Skeletal muscle satellite cell (primary cell): ENCODE measurements around the gene SDHAF4. TPM values are rescaled to one million over a fixed set of nuclear protein-coding genes. Genes with fewer than 3 reads are reported as not detected.

Source experiments
- H3K27me3 ChIP-seq: 2 replicates; pipeline ENCODE4 v1.7.0; 2013; ENCODE audit warnings: low read length; ENCODE audit not compliant: control insufficient read depth, insufficient read depth
- H3K36me3 ChIP-seq: 2 replicates; pipeline ENCODE4 v1.7.0; 2013; ENCODE audit warnings: mild to moderate bottlenecking, control low read depth, low read length; ENCODE audit not compliant: insufficient read depth
- H3K4me1 ChIP-seq: 2 replicates; pipeline ENCODE4 v1.7.0; 2013; ENCODE audit warnings: low read length; ENCODE audit not compliant: control insufficient read depth, insufficient read depth
- H3K4me2 ChIP-seq: 2 replicates; pipeline ENCODE4 v1.7.0; 2013; ENCODE audit warnings: mild to moderate bottlenecking, low read length
- H3K4me3 ChIP-seq: 2 replicates; pipeline ENCODE4 v1.7.0; 2013; ENCODE audit warnings: low read length
- H3K9ac ChIP-seq: 2 replicates; pipeline ENCODE4 v1.7.0; 2013; ENCODE audit warnings: mild to moderate bottlenecking, low read depth, low read length, moderate library complexity
- H3K9me3 ChIP-seq: replicated peaks from 2 replicates; pipeline ENCODE4 v1.7.0; 2013; ENCODE audit warnings: mild to moderate bottlenecking, control low read depth, low read length
- total RNA-seq: library from RNA; depleted of rRNA; stranded (reverse); fragments of >200 nt; gene quantifications from 2 replicates; pipeline ENCODE4 v1.2.3, GENCODE V29; 2012; rRNA removed

Gene SDHAF4
- 5.3 and 6.8 TPM in 2 replicates for total RNA-seq

GRCh38 chr6:70566751-70567382 is at the start of gene SDHAF4:
Gene SDHAF4, plus strand, starts transcription at chr6:70566930. Its CDS starts 11 bp downstream, at chr6:70566941.
- Histone ChIP-seq H3K4me3 (peak within 1 kb of the TSS; percentile 78), H3K9ac (peak within 1 kb of the TSS; percentile 91), H3K27me3 (no peaks in the 10 kb centered on the region), H3K36me3 (no peaks in the 10 kb centered on the region), H3K9me3 (no peaks in the 10 kb centered on the region), H3K4me2 (peak within 1 kb of the TSS; percentile 80), H3K4me1 (peaks cover 4% of the 10 kb centered on the region)

GRCh38 chr6:70518723-70519122 is 48.0 kb upstream of the SDHAF4 start:
- Histone ChIP-seq H3K4me3 (no peak overlapping the region), H3K36me3 (no peaks in the 10 kb centered on the region), H3K9ac (no peak overlapping the region), H3K27me3 (no peaks in the 10 kb centered on the region), H3K4me1 (no peaks in the 10 kb centered on the region), H3K4me2 (no peak overlapping the region), H3K9me3 (no peaks in the 10 kb centered on the region)

- Histone ChIP-seq H3K9me3 (no peaks in the 10 kb centered on the region), H3K36me3 (no peaks in the 10 kb centered on the region), H3K9ac (no peak overlapping the region), H3K4me1 (no peaks in the 10 kb centered on the region), H3K4me2 (no peak overlapping the region), H3K27me3 (no peaks in the 10 kb centered on the region), H3K4me3 (no peak overlapping the region)
Measured at GRCh38 chr6:70520575-70520974, 46.2 kb upstream of the SDHAF4 start.

- Histone ChIP-seq H3K36me3 (no peaks in the 10 kb centered on the region), H3K4me3 (no peak overlapping the region), H3K27me3 (no peaks in the 10 kb centered on the region), H3K4me1 (peaks cover 3% of the 10 kb centered on the region), H3K9ac (no peak overlapping the region), H3K9me3 (no peaks in the 10 kb centered on the region), H3K4me2 (no peak overlapping the region)
Measured at GRCh38 chr6:70524721-70525286, 41.9 kb upstream of the SDHAF4 start.

GRCh38 chr6:70527071-70527737 is 39.5 kb upstream of the SDHAF4 start:
- H3K4me1 ChIP-seq: peaks cover 3% of the 10 kb centered on the region
- H3K4me3 ChIP-seq: no peak overlapping the region
- H3K9me3 ChIP-seq: no peaks in the 10 kb centered on the region
- H3K27me3 ChIP-seq: no peaks in the 10 kb centered on the region
- H3K4me2 ChIP-seq: no peak overlapping the region
- H3K9ac ChIP-seq: no peak overlapping the region
- H3K36me3 ChIP-seq: no peaks in the 10 kb centered on the region

GRCh38 chr6:70530023-70530422 is 36.7 kb upstream of the SDHAF4 start:
- Histone ChIP-seq H3K36me3 (no peaks in the 10 kb centered on the region), H3K9me3 (no peaks in the 10 kb centered on the region), H3K4me3 (no peak overlapping the region), H3K4me2 (no peak overlapping the region), H3K9ac (no peak overlapping the region), H3K27me3 (no peaks in the 10 kb centered on the region), H3K4me1 (peaks cover 3% of the 10 kb centered on the region)

- no peaks in the 10 kb centered on the region for H3K27me3 ChIP-seq
- H3K4me2 ChIP-seq: no peak overlapping the region
- peaks cover 3% of the 10 kb centered on the region for H3K4me1 ChIP-seq
- no peak overlapping the region for H3K4me3 ChIP-seq
- no peaks in the 10 kb centered on the region for H3K9me3 ChIP-seq
- no peaks in the 10 kb centered on the region for H3K36me3 ChIP-seq
- no peak overlapping the region for H3K9ac ChIP-seq
Measured at GRCh38 chr6:70531133-70531532, 35.6 kb upstream of the SDHAF4 start.

- H3K9me3 ChIP-seq: no peaks in the 10 kb centered on the region
- H3K27me3 ChIP-seq: no peaks in the 10 kb centered on the region
- no peak overlapping the region for H3K9ac ChIP-seq
- no peak overlapping the region for H3K4me3 ChIP-seq
- H3K4me1 ChIP-seq: no peaks in the 10 kb centered on the region
- H3K36me3 ChIP-seq: no peaks in the 10 kb centered on the region
- no peak overlapping the region for H3K4me2 ChIP-seq
Measured at GRCh38 chr6:70537266-70537665, 29.5 kb upstream of the SDHAF4 start.

- Histone ChIP-seq H3K4me1 (no peaks in the 10 kb centered on the region), H3K36me3 (no peaks in the 10 kb centered on the region), H3K9me3 (no peaks in the 10 kb centered on the region)
Measured at GRCh38 chr6:70538376-70538775, 28.4 kb upstream of the SDHAF4 start.

GRCh38 chr6:70547313-70547712 is 19.4 kb upstream of the SDHAF4 start:
- Histone ChIP-seq H3K36me3 (no peaks in the 10 kb centered on the region), H3K4me3 (no peak overlapping the region), H3K9ac (no peak overlapping the region), H3K4me1 (peaks cover 13% of the 10 kb centered on the region), H3K27me3 (no peaks in the 10 kb centered on the region), H3K9me3 (no peaks in the 10 kb centered on the region), H3K4me2 (no peak overlapping the region)

More at GRCh38 chr6:70538376-70538775, 28.4 kb upstream of the SDHAF4 start:
- no peaks in the 10 kb centered on the region for H3K27me3 ChIP-seq
- no peak overlapping the region for H3K9ac ChIP-seq
- no peak overlapping the region for H3K4me2 ChIP-seq
- no peak overlapping the region for H3K4me3 ChIP-seq

GRCh38 chr6:70547905-70548304 is 18.8 kb upstream of the SDHAF4 start:
- H3K4me3 ChIP-seq: no peak overlapping the region
- H3K36me3 ChIP-seq: no peaks in the 10 kb centered on the region
- H3K27me3 ChIP-seq: no peaks in the 10 kb centered on the region
- H3K4me1 ChIP-seq: peaks cover 13% of the 10 kb centered on the region
- no peak overlapping the region for H3K9ac ChIP-seq
- no peaks in the 10 kb centered on the region for H3K9me3 ChIP-seq
- H3K4me2 ChIP-seq: no peak overlapping the region
